Endometrial microvascular endothelial cells (primary cell): ENCODE data around the gene TBCA. TPM values are rescaled to one million over a fixed set of nuclear protein-coding genes. Genes with fewer than 3 reads are reported as not detected.

Experiments
- in situ Hi-C: cut with HindIII; loops from 2 replicates; pipeline ENCODE4 v1.10.0; 2017; ENCODE audit warnings: low sequenced_read_pairs, low pct_unique_long_range_greater_than_20kb; ENCODE audit errors: inconsistent ontology term
- total RNA-seq: library from RNA; depleted of rRNA; stranded (reverse); fragments of >200 nt; gene quantifications from one replicate; pipeline ENCODE4 v1.2.3, GENCODE V29; 2015; ENCODE audit errors: inconsistent ontology term

TBCA gene, protein sequence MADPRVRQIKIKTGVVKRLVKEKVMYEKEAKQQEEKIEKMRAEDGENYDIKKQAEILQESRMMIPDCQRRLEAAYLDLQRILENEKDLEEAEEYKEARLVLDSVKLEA
- 93.9 TPM for total RNA-seq

DNA sequence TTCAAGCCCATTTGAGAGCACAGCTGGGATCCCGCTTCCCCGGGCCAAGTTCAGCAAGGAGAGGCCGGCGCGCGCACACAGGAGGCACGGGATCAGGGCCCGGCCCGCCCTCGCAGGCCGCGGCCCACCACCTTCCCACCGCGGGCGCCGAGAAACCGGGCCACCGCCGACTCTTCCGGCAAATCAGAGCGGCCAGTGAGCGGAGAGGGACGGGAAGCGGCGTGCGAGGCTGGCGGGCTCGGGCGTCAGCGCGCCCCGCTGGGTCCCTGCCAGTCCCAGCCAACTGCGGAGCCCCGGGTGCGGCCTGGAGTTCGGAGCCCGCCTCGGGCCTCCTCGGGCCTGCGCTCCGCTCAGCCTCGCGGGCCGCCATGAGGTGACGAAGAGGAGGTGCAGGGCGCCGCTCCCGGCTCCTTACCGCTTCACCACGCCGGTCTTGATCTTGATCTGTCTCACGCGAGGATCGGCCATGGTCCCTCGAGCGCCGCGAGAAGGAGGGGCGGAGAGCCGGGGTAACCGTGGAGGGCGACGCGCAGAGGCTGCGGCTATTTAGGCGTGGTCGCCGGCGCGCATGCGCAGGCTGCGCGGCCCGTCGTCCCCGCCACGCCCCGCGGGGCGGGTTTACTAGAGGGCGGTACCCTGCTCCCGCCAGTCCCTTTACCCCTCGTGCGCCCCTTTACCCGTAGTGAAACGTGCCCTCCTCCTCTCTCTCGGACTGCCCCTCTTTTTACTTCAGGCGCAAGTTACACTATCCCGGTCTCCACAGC, at the start of gene TBCA:
Gene TBCA, minus strand, starts transcription at position 550 of the 764 bp plus-strand sequence. Its CDS starts 82 bp downstream, at position 468.
- in situ Hi-C loops, result no loop called here

DNA sequence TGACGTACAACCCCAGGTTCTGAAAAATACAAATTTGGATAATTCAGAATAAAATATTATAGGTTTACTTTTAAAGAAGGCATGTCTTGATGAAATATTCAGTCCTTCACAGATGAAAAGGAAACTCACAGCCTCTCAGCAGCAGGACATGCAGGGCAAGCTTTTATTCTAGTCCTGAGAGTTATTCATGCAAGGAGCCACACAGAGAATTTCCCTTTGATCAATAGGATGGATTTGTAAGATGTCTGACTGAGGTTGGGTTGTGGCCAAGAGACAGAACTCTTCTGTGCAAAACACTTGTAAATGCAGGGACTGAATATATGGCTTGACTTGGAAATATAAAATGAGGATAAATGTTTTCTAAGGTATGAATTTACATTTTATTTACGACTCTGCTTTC, 48.8 kb upstream of the TBCA start:
- in situ Hi-C loops, result no loop called here

DNA sequence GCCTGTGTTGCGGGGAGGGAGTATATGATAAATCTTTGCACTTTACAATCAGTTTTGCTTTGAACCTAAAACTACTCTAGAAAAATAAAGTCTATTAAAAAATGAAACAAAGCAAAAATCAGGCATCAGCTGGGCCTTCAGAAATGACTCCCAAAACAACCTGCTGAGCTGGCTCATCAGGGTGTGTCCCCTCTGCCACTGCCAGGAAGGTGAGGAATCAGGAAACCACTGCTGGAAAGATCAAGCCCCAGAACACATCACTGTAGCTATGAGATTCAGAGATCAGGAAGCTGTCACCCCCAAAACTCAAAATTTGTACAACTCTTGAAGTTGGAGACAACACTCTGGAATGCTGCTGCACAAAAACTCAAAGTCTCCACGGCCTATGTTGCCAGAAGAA, 40.5 kb upstream of the TBCA start:
- in situ Hi-C loops, result no loop called here

DNA sequence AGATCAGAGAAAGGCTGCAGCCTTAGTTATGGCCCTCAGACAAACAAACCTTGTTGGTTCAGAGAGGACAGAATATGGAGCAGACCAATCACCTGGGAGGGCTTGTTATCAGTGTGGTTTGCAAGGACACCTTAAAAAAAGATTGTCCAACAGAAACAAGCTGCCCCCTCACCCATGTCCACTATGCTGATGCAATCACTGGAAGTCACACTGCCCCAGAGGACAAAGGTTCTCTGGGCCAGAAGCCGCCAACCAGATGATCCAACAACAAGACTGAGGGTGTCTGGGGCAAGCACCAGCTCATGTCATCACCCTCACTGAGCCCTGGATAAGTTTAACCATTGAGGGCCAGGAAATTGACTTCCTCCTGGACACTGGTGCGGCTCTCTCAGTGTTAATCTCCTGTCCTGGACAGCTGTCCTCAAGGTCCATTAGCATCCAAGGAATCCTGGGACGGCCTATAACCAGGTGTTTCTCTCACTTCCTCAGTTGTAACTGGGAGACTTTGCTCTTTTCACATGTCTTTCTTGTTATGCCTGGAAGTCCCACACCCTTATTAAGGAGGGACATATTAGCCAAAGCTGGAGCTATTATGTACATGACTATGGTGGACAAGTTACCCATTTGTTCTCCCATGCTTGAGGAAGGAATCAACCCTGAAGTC, 36.9 kb upstream of the TBCA start:
- in situ Hi-C loops, result no loop called here

DNA sequence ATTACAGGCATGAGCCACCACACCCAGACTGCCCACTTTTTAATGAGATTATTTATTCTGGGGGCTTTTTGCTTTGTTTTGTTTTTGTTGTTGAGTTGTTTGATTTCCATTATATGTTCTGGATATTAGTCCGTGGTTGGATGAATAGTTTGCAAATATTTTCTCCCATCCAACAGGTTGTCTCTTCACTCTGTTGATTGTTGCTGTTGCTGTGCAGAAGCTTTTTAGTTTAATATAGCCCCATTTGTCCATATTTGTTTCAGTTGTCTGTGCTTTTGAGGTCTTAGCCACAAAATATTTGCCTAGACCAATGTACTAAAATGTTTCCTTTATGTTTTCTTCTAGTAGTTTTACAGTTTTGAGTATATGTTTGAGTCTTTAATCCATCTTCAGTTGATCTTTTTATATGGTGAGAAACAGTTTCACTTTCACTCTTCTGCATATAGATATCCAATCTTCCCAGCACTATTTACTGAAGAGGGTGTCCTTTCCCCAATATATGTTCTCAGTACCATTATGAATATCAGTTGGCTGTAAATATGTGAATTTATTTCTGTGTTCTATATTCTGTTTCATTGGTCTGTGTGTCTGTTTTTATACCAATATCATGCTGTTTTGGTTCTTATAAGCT, 30.2 kb upstream of the TBCA start:
- in situ Hi-C loops, result no loop called here

DNA sequence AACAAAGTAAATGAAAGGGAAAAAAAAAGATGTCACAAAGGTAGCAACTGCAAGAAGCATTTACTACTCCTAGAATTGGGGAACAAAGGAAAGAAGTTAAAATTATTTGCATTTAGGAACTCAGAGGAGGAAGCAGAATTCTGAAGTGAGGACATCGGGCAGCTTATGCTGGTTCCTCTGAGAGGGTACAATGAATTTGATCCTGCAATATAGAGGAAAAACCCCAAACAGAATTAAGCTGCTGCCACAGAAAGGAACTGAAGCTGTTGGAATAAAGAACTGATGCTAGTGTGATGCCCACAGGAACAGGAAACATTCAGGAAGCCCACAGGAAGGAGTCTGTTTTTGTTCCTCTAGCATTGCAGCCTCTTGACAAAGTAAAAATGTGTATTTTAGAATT, 22.3 kb upstream of the TBCA start:
- in situ Hi-C loops, result no loop called here

DNA sequence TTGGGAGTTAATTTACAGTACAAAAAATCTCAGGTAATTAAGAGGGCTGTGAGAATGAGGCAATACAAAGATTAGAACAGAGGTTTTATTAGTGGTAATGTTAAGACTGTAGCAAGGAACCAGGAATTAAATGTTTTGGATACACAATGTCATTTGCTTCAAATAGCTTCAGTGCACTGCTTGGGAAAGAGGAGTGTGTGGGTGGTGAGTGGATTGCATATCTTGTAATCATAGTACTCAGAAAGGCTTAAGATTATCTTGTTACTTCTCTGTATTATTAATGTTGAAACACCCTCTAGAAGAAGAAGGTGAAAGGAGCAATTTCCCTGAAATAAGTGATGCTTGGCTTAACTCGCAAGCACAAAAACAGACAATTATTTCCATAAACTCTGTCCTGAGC, 21.0 kb upstream of the TBCA start:
- in situ Hi-C loops, result no loop called here

DNA sequence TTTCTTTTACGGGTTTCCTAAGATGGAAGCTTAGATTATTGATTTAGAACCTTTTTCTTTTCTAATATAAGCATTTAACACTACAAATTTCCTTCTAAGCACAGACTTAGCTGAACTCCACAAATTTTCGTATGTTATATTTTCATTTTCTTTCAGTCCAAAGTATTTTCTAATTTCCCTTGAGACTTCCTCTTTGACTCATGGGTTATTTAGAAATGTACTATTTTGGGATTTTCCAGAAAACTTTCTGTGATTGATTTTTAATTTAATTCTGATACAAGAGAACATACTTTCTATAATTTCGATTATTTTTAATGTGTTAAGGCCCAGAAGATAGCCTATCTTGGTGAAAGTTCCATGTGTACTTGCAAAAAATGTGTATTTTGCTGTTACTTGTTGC, 19.7 kb upstream of the TBCA start:
- in situ Hi-C loops, result no loop called here

DNA sequence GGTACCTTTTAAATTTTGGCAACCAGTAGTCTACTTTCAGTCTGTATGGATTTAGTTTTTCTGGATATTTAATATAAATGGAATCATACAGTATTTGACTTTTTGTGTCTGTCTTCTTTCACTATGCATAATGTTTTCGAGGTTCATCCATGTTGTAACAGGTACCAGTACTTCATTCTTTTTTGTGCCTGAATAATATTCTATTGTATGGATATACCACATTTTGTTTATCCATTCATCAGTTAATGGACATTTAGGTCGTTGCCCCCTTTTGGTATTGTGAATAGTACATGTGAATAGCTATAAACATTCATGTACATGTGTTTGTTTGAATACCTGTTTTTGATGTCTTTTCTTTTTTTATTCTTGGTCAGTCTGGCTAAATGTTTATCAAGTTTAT, 19.1 kb upstream of the TBCA start:
- in situ Hi-C loops, result no loop called here

DNA sequence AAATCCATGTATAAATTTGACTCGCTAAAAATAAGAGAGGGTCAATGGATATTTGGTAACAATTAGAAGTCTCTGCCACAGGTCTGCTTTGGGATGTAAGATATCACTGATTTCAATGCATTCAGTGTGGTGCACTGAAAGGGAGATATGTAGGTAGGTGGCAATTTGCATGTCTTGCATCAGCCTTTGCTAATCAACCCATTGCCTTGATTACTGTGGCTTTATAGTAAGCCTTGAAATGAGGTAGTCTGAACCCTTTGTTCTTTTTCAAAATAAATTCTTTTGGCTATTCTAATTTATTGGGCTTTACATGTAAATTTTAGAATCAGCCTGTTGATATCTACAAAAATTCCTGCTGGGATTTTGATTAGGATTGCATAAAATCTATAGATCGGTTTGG, 15.8 kb upstream of the TBCA start:
- in situ Hi-C loops, result no loop called here

DNA sequence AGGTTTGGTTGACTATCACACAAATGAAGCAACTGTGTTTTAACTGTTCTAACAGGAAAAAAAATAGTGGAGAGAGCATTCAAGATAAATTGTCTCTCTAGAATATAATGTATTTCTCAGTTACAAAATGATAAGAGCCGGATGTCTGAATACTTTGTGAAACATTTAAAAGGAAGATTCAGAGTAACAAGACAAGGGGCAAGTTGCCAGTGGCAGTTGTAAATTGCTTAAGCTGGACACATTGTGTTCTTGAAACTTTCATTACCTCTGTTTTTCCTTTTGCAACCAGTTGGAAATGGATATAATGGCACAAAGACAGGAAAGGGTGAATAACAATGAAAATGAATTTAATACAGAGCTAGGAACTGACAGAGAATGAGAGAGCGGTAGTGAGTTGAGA, 15.2 kb upstream of the TBCA start:
- in situ Hi-C loops, result no loop called here

DNA sequence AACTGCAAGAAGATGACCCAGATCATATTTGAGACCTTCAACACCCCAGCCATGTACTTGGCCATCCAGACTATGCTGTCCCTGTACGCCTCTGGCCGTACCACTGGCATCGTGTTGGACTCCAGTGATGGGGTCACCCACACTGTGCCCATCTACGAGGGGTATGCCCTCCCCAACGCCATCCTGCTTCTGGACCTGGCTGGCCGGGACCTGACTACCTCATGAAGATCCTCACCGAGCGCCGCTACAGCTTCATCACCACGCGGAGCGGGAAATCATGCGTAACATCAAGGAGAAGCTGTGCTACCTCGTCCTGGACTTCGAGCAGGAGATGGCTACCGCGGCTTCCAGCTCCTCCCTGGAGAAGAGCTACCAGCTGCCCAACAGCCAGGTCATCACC, 9.1 kb upstream of the TBCA start:
- in situ Hi-C loops, result no loop called here

DNA sequence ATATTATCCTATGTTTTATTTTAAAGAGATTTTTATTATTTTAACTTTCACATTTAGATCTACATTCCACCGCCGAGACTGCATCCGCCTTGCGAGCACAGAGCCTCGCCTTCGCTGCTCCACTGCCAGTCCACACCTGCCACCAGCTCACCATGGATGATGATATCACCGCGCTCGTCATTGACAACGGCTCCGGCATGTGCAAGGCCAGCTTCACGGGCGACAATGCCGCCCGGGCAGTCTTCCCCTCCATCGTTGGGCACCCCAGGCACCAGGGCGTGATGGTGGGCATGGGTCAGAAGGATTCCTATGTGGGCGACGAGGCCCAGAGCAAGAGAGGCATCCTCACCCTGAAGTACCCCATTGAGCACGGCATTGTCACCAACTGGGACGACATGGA, 8.6 kb upstream of the TBCA start:
- in situ Hi-C loops, result no loop called here

DNA sequence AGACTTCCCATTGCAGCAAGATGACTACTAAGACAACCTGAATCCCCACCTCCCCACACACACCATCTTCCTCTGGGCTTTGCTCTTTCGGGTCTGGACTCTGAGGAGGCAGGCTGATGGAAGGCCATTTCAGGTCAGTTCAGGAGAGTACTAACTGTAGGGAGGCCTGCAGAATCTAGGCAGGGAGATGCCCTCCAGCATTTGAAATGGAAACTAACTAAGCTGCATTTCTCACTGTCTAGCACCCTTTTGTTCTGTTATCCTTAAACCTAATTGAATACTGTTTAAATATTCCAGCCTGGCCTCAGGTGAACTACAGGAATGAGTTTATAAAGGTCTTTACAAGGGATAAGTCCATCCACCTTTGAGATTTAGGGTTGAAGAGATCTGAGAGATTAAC, 4.9 kb upstream of the TBCA start:
- in situ Hi-C loops, result no loop called here

DNA sequence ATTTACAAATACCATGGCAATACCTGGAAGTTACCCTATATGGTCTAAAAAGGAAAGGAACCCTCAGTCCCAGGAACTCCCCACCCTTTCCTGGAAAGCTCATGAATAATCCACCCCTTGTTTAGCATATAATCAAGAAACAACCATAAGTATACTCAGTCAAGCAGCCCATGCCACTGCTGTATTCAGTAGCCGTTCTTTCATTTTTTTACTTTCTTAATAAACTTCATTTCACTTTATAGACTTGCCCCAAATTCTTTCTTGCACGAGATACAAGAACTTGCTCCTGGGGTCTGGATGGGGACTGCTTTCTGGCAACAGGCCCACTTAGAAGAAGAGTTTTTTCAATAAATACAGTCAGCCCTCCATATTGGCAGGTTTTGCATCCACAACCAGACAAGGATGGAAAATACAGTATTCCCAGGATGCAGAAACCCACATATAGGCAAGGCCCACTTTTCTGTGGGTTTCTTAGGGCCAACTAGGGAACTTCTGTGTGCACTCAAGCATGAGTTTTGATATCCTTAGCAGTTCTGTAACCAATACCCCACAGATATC, 2.8 kb upstream of the TBCA start:
- in situ Hi-C loops, result no loop called here

DNA sequence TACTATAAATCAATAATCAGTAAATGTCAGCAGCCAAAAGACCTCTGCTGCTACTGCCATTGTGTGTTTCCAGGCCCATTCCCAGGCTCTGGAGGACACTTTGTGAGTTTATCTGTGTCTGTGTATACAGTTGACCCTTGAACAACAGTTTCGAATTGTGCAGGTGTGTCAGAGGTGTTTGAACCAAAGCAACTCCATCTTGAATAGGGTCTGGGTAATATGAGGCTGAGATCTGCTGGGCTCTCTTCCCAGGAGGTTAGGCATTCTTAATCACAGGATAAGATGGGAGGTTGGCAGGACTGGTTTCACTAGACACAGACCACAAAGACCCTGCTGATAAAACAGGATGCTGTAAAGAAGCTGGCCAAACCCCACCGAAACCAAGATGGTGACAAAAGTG, 2.3 kb upstream of the TBCA start:
- in situ Hi-C loops, result no loop called here

DNA sequence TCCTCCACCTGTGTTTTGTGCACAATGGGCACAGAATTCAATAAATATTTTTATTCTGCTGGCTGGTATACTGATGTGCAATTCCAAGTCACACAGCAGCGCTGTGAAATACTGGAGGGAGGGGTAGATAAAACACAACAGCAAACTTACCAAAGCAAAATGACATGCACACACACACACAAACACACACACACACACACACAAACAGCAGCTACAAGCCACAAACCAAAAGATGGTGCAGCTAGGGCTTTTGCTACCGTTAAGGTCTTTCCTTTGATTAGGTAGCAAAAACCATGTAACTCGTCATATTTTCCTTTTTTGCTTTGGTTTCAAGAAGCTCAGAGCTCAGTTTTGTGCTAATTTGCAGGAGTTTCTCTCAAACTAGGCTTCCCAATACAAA, 1.8 kb upstream of the TBCA start:
- in situ Hi-C loops, result no loop called here

DNA sequence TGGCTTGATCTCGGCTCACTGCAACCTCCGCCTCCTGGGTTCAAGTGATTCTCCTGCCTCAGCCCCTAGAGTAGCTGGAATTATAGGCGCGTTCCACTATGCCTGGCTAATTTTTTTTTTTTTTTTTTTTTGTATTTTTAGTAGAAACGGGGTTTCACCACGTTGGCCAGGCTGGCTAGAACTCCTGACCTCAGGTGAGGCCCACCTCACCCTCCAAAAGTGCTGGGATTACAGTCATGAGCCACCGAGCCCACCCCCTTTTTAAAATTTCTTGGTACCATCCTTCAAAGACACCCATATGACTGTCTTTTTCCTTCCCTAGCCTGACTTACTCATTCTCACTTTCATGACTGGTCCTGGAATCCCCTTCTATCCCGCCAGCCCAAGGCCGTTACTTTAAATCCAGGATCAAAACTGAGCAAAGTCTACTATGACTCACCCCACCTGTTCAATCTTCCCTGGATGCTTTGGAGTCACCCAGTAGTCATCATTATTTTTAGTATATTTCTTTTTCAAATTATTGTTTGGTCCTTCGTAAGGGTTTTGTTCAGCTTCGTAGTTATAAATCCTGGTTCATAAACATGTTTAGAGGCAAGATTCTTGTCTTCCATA, 1.2 kb upstream of the TBCA start:
- in situ Hi-C loops, result no loop called here

DNA sequence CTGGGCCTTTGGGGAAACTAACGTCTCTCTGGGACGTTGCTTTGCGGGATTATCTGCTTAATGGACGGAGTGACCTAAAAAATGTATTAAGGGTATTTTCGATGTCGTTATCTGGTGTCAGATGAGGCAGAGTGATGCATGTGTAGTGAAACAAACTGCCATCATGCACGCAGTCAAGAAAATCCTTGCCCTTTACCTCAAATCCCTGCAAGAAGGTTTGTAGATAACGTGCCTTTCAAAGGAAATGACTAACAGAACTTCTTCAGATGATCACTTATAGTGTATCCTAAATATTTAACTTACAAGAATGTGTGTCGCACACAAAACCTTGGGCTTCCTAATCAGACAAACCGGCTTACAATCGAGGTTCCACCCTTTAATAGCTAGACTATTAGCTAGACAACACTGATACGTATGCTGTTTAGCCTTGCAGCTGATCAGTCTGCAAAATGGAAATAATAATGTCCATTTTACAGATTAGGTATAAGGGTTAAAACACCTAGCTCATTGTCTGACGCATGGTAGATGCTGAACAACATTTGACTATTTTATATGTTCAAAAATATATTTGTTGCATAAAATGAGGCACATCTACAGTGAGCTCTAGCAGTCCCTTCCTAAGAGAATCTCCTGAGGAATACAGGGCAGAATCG, 541 bp upstream of the TBCA start:
- in situ Hi-C loops, result no loop called here
